GM12875 (cell line): ENCODE data around the gene SHISA5.

Experiments used
- H3K4me3 ChIP-seq: one replicate; pipeline ENCODE4 v1.5.1; 2011; ENCODE audit warnings: low read depth, low read length, control low read depth
- CTCF ChIP-seq: IDR thresholded peaks from 2 replicates; pipeline ENCODE4 v1.5.1; 2011; ENCODE audit warnings: low read depth, mild to moderate bottlenecking, control low read depth, inconsistent platforms, low read length, moderate library complexity, borderline replicate concordance; ENCODE audit not compliant: insufficient read depth

The SHISA5 gene

DNA sequence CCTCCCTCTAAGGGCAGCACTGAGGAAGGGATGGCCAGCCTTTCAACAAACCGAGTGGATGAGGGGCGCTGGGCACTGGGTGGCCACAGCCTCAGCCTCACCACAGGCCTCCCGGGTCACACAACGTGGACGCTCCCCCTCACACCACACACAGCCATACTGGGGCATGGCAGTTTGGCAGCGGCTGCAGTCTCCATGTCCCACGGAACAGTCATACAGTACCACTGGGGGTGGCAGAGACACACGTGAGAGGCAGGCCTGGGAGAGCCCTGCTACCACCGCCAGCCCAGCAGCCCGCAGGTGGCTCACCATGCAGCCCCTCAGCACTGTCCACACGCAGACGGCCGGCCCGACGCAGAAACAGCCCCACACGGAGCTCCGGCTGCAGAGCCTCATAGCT is 85.8 kb downstream of the SHISA5 start:
- TF ChIP-seq CTCF = no peak
- no peak overlapping the region for H3K4me3 ChIP-seq
